K562 (cell line): ENCODE measurements around the gene RINL. TPM values are rescaled to one million over a fixed set of nuclear protein-coding genes. Genes with fewer than 3 reads are reported as not detected.

Experiments
- PHF20 ChIP-seq: fragments of 450-650 bp; IDR thresholded peaks from 2 replicates; pipeline ENCODE4 v1.6.1; 2018; ENCODE audit not compliant: partially characterized antibody
- SREBF1 ChIP-seq: fragments of 150-350 bp; IDR thresholded peaks from 2 replicates; pipeline ENCODE4 v1.6.1; 2014; ENCODE audit warnings: antibody characterized with exemption, low read depth, low read length, borderline replicate concordance
- polyA plus RNA-seq, 8 experiments: library from polyadenylated mRNA; depleted of rRNA in 4 of 8; stranded (reverse) in 5 of 8; unstranded in 3 of 8; fragments of >200 nt; fragmentation: Nextera tagmentation in 2 of 8; fragmentation: Illumina TruSeq in 1 of 8; extraction: Ambion mirVana in 2 of 8; extraction: Trizol in 1 of 8; gene quantifications; 2 replicates each; pipeline versions ENCODE4 v1.2.1 to v1.2.3, GENCODE V29; 2011 to 2014; ENCODE audit warnings: inconsistent platforms in 1 of 8, missing spikeins in 1 of 8
- total RNA-seq, 7 experiments: library from RNA; depleted of rRNA in 6 of 7; stranded (reverse); fragments of >200 nt in 6 of 7; fragmentation: Illumina TruSeq in 2 of 7; extraction: Trizol in 2 of 7; gene quantifications; 2 replicates each; pipeline versions ENCODE4 v1.2.1 to v1.2.3, GENCODE V29; 2011 to 2021; ENCODE audit warnings: low replicate concordance in 1 of 7
- TF ChIP-seq, protein P1 (sequence below): fragments of 250-450 bp; sonication (Bioruptor Pico); IDR thresholded peaks from 2 replicates; pipeline ENCODE4 v1.8.0; 2022; ENCODE audit warnings: moderate library complexity, mild to moderate bottlenecking, inconsistent platforms
- TF ChIP-seq, protein P2 (sequence below): fragments of 250-450 bp; sonication (Bioruptor Pico); IDR thresholded peaks from 2 replicates; pipeline ENCODE4 v1.4.0; 2020

Gene RINL
- total and polyA plus RNA-seq, 9 of the 15 experiments (the other 6 are each of a cell fraction or from before 2014, with no cell fraction given) = 0.82 to 10.9 (median 4.9) TPM

DNA sequence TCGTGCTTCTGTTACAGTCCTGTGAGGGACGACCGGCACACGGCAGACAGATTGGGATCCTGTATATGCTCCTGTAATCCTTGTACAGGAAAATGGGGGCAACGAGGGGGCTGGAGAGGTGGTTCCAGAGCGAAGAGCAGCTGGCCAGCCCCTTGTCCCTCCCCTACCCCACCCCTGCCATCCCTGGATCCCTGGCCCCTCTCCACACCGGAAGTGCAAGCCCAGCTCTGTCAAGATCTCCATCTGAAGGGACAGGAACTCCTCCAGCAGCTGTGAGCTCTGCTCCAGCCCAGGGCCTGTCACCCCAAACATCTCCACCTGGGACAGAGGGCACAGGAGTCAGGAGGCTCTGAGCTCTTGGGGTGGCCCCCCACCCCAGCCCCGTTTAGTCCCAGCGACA is 39.4 kb upstream of the RINL start (continued):
- TF ChIP-seq, protein P1, sequence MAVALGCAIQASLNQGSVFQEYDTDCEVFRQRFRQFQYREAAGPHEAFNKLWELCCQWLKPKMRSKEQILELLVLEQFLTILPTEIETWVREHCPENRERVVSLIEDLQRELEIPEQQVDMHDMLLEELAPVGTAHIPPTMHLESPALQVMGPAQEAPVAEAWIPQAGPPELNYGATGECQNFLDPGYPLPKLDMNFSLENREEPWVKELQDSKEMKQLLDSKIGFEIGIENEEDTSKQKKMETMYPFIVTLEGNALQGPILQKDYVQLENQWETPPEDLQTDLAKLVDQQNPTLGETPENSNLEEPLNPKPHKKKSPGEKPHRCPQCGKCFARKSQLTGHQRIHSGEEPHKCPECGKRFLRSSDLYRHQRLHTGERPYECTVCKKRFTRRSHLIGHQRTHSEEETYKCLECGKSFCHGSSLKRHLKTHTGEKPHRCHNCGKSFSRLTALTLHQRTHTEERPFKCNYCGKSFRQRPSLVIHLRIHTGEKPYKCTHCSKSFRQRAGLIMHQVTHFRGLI (CRISPR knock-in tag) = no peak
- TF ChIP-seq SREBF1 = no peak
- no peak for TF ChIP-seq PHF20
- TF ChIP-seq, protein P2, sequence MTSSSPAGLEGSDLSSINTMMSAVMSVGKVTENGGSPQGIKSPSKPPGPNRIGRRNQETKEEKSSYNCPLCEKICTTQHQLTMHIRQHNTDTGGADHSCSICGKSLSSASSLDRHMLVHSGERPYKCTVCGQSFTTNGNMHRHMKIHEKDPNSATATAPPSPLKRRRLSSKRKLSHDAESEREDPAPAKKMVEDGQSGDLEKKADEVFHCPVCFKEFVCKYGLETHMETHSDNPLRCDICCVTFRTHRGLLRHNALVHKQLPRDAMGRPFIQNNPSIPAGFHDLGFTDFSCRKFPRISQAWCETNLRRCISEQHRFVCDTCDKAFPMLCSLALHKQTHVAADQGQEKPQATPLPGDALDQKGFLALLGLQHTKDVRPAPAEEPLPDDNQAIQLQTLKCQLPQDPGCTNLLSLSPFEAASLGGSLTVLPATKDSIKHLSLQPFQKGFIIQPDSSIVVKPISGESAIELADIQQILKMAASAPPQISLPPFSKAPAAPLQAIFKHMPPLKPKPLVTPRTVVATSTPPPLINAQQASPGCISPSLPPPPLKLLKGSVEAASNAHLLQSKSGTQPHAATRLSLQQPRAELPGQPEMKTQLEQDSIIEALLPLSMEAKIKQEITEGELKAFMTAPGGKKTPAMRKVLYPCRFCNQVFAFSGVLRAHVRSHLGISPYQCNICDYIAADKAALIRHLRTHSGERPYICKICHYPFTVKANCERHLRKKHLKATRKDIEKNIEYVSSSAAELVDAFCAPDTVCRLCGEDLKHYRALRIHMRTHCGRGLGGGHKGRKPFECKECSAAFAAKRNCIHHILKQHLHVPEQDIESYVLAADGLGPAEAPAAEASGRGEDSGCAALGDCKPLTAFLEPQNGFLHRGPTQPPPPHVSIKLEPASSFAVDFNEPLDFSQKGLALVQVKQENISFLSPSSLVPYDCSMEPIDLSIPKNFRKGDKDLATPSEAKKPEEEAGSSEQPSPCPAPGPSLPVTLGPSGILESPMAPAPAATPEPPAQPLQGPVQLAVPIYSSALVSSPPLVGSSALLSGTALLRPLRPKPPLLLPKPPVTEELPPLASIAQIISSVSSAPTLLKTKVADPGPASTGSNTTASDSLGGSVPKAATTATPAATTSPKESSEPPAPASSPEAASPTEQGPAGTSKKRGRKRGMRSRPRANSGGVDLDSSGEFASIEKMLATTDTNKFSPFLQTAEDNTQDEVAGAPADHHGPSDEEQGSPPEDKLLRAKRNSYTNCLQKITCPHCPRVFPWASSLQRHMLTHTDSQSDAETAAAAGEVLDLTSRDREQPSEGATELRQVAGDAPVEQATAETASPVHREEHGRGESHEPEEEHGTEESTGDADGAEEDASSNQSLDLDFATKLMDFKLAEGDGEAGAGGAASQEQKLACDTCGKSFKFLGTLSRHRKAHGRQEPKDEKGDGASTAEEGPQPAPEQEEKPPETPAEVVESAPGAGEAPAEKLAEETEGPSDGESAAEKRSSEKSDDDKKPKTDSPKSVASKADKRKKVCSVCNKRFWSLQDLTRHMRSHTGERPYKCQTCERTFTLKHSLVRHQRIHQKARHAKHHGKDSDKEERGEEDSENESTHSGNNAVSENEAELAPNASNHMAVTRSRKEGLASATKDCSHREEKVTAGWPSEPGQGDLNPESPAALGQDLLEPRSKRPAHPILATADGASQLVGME (CRISPR knock-in tag) = no peak
- TF ChIP-seq, all 486 proteins: peak for 0
